ENCODE measurements around the gene ALMS1. TPM values are rescaled to one million over a fixed set of nuclear protein-coding genes. Genes with fewer than 3 reads are reported as not detected.
"Not testable (repeated sequence)": the region's sequence is repeated elsewhere in the genome, so short reads cannot be mapped to it uniquely, and the experiment has no call there.

ALMS1 gene
- total and polyA plus RNA-seq, 9 of the 15 experiments (the other 6 are each of a cell fraction or from before 2014, with no cell fraction given), result 1.4 to 26.3 (median 13.6) TPM

DNA sequence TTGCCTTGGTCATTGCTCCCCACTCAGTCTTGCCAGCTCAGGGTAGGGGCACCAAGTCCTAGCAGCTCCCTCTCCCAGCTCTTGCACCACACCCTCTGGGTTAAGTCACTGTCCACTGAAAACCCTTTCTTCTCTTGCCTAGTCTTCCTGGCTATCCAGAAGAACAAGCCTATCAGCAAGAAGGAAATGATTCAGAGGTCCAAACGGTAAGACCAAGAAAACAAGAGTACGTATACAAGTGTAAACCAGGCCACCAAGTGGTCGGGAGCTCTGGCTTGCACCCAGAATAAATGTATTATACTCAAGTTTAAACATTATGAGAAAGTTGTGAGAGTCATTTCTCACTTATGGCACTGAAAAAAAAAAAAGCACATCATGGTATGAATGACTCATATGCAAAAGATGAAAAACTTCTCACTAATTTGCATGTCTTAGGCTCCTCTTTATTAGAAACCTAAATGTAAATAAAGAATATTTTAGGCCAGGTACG lies 217.5 kb downstream of the ALMS1 start:
- H3K9me3 ChIP-seq (replicated peaks; ENCODE audit: control insufficient read depth, insufficient read depth, low read depth, low read length); in situ Hi-C loops (cut with MboI); H3K9me1 ChIP-seq (ENCODE audit: control insufficient read depth, insufficient read depth, low read length); POLR2A ChIA-PET; H3K9ac ChIP-seq (ENCODE audit: insufficient read depth in 1 of 2, low read depth in 2 of 2, low read length in 2 of 2); H3K4me3 ChIP-seq; CTCF ChIA-PET (ENCODE audit: low intra/inter-chr PET ratio); intact Hi-C loops (cut with micrococcal nuclease); ATAC-seq; DNase-seq (ENCODE audit: extremely low read depth in 1 of 4, low spot score in 3 of 4); H3K4me2 ChIP-seq (ENCODE audit: insufficient read depth, low read length); H2AFZ ChIP-seq (ENCODE audit: low read depth, low read length); H3K79me2 ChIP-seq (ENCODE audit: control insufficient read depth, insufficient read depth, low read length); H3K36me3 ChIP-seq (ENCODE audit: control insufficient read depth, insufficient read depth, low read length); H4K20me1 ChIP-seq (replicated peaks; ENCODE audit: control insufficient read depth, insufficient read depth, low read length); BruUV-seq (replicated peaks); H3K27ac ChIP-seq (ENCODE audit: extremely low read depth, low read depth, low read length); H3K27me3 ChIP-seq (ENCODE audit: control insufficient read depth in 2 of 2, insufficient read depth in 2 of 2, low read length in 2 of 2); H3K4me1 ChIP-seq (replicated peaks in 1 of 2; ENCODE audit: control insufficient read depth in 2 of 2, insufficient read depth in 2 of 2, low read length in 2 of 2): not testable (repeated sequence)
- WGBS (ENCODE audit: insufficient coverage, low coverage, missing lambda C conversion rate), result 49% methylated on average over 4 of the region's 4 CpGs
- FAIRE-seq, result peak; percentile 72

DNA sequence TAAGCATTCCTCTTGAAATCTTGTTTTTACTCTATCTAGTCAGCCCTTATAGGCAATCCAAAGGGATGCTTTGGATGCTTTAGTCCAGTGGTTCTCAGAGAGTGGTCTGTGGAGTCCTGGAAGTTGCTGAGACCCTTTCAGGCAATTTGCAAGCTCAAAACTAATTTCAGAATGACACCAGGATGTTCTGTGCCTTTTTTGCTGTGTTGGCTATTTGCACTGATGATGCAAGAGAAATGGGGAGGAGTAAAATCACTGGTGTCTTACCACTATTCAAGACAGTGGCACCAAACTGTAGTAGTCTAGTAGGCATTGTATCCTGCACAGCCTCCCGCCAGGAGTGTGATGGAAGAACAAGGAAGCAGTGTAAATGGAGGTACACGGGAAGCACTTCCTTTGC lies 219.0 kb downstream of the ALMS1 start:
- H4K20me1 ChIP-seq (replicated peaks; ENCODE audit: control insufficient read depth, insufficient read depth, low read length); DNase-seq (ENCODE audit: extremely low read depth in 1 of 4, low spot score in 3 of 4); H2AFZ ChIP-seq (ENCODE audit: low read depth, low read length); intact Hi-C loops (cut with micrococcal nuclease); H3K27me3 ChIP-seq (ENCODE audit: control insufficient read depth in 2 of 2, insufficient read depth in 2 of 2, low read length in 2 of 2); H3K27ac ChIP-seq (ENCODE audit: extremely low read depth, low read depth, low read length); H3K4me1 ChIP-seq (replicated peaks in 1 of 2; ENCODE audit: control insufficient read depth in 2 of 2, insufficient read depth in 2 of 2, low read length in 2 of 2); H3K79me2 ChIP-seq (ENCODE audit: control insufficient read depth, insufficient read depth, low read length); in situ Hi-C loops (cut with MboI); ATAC-seq; H3K9me3 ChIP-seq (replicated peaks; ENCODE audit: control insufficient read depth, insufficient read depth, low read depth, low read length); CTCF ChIA-PET (ENCODE audit: low intra/inter-chr PET ratio); H3K9me1 ChIP-seq (ENCODE audit: control insufficient read depth, insufficient read depth, low read length); H3K4me2 ChIP-seq (ENCODE audit: insufficient read depth, low read length); H3K4me3 ChIP-seq; BruUV-seq (replicated peaks); H3K36me3 ChIP-seq (ENCODE audit: control insufficient read depth, insufficient read depth, low read length); H3K9ac ChIP-seq (ENCODE audit: insufficient read depth in 1 of 2, low read depth in 2 of 2, low read length in 2 of 2); FAIRE-seq; TF ChIP-seq CEBPG (CRISPR knock-in tag; IDR thresholded peaks at IDR 0.05): not testable (repeated sequence)
- TF ChIP-seq MAFK (IDR thresholded peaks at IDR 0.05; ENCODE audit: low read length), result peak; percentile 34; the same call in 1 of the 2 replicates
- TF ChIP-seq C11orf30 (IDR thresholded peaks at IDR 0.05; ENCODE audit: low read depth), result peak; percentile 74
- TF ChIP-seq, protein P1, sequence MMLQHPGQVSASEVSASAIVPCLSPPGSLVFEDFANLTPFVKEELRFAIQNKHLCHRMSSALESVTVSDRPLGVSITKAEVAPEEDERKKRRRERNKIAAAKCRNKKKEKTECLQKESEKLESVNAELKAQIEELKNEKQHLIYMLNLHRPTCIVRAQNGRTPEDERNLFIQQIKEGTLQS (IDR thresholded peaks at IDR 0.05), result peak; percentile 75
- TF ChIP-seq, protein P1 (CRISPR knock-in tag; conservative IDR thresholded peaks at IDR 0.05), result not testable (repeated sequence)
- TF ChIP-seq MAFG (tag; conservative IDR thresholded peaks at IDR 0.05), result peak; percentile 58
- peak in 1 of 2 experiments; percentile 50; a peak in 1 of 4 replicates for TF ChIP-seq CEBPG (tag; conservative IDR thresholded peaks at IDR 0.05 in 1 of 2, IDR thresholded peaks at IDR 0.05 in 1 of 2)
- peak; percentile 81 for TF ChIP-seq ZNF316 (IDR thresholded peaks at IDR 0.05)
- POLR2A ChIA-PET, result interaction anchor here (1.2 kb wide), 1 partner anchor 14 kb away, joined by 4 read pairs; no protein-coding TSS in a partner anchor
- 36% methylated on average over 2 of the region's 2 CpGs for WGBS (ENCODE audit: insufficient coverage, low coverage, missing lambda C conversion rate)

Data from K562 (cell line).